Neuronal stem cell (in vitro differentiated cells): ENCODE results near the gene ZDHHC24.

Experiments used
- DNase-seq: peaks from one replicate; pipeline ENCODE4 v3.0.0-alpha.2; 2013; ENCODE audit warnings: low spot score
- H2AFZ ChIP-seq: one replicate; pipeline ENCODE4 v1.6.1; 2013; ENCODE audit warnings: mild to moderate bottlenecking, low read length, inconsistent platforms
- H2AK5ac ChIP-seq: 2 replicates; pipeline ENCODE4 v1.6.1; 2013; ENCODE audit warnings: low read depth, mild to moderate bottlenecking, inconsistent platforms, low read length, moderate library complexity, mixed read lengths
- H2BK120ac ChIP-seq: 2 replicates; pipeline ENCODE4 v1.6.1; 2013; ENCODE audit warnings: low read depth, mild to moderate bottlenecking, inconsistent platforms, low read length, moderate library complexity, mixed read lengths
- H2BK12ac ChIP-seq: one replicate; pipeline ENCODE4 v1.6.1; 2013; ENCODE audit warnings: low read length, inconsistent platforms
- H2BK15ac ChIP-seq: 2 replicates; pipeline ENCODE4 v1.6.1; 2013; ENCODE audit warnings: mild to moderate bottlenecking, low read length, inconsistent platforms, mixed read lengths
- H2BK5ac ChIP-seq: one replicate; pipeline ENCODE4 v1.6.1; 2013; ENCODE audit warnings: inconsistent platforms, mild to moderate bottlenecking, low read length, moderate library complexity
- H3K14ac ChIP-seq: one replicate; pipeline ENCODE4 v1.6.1; 2013; ENCODE audit warnings: low read length, inconsistent platforms
- H3K18ac ChIP-seq: 2 replicates; pipeline ENCODE4 v1.6.1; 2013; ENCODE audit warnings: low read length, inconsistent platforms
- H3K23ac ChIP-seq: 2 replicates; pipeline ENCODE4 v1.6.1; 2013; ENCODE audit warnings: low read depth, mild to moderate bottlenecking, mixed read lengths, low read length, inconsistent platforms; ENCODE audit not compliant: poor library complexity
- H3K27ac ChIP-seq: replicated peaks from 3 replicates; pipeline ENCODE4 v1.5.1; 2013; ENCODE audit warnings: low read length, inconsistent platforms
- H3K27me3 ChIP-seq, 3 experiments: 2 replicates each; pipeline ENCODE4 v1.6.1; 2013; ENCODE audit warnings: low read length in 3 of 3, mild to moderate bottlenecking in 2 of 3, inconsistent platforms in 1 of 3, low read depth in 1 of 3, mixed read lengths in 1 of 3, moderate library complexity in 1 of 3; ENCODE audit not compliant: control insufficient read depth in 3 of 3, insufficient read depth in 3 of 3
- H3K36me3 ChIP-seq, 2 donors: replicated peaks in 1 of 2; 2 replicates each; pipeline ENCODE4 v1.6.1; 2013; ENCODE audit warnings: low read length in 2 of 2; ENCODE audit not compliant: control insufficient read depth in 2 of 2, insufficient read depth in 2 of 2
- H3K4ac ChIP-seq: 2 replicates; pipeline ENCODE4 v1.6.1; 2013; ENCODE audit warnings: inconsistent platforms, mild to moderate bottlenecking, low read length, moderate library complexity
- H3K4me1 ChIP-seq, 2 donors: 1 replicate in 1 of 2; 2 replicates in 1 of 2; pipeline ENCODE4 v1.6.1; 2013; ENCODE audit warnings: low read length in 2 of 2, low read depth in 1 of 2; ENCODE audit not compliant: control insufficient read depth in 2 of 2, insufficient read depth in 1 of 2
- H3K4me2 ChIP-seq: one replicate; pipeline ENCODE4 v1.6.1; 2013; ENCODE audit warnings: mild to moderate bottlenecking, low read length, inconsistent platforms; ENCODE audit not compliant: insufficient read depth, poor library complexity, severe bottlenecking
- H3K4me3 ChIP-seq, 2 donors: 2 replicates each; pipeline ENCODE4 v1.5.1; 2013; ENCODE audit warnings: low read length in 2 of 2, mild to moderate bottlenecking in 2 of 2, inconsistent platforms in 1 of 2, moderate library complexity in 1 of 2
- H3K79me1 ChIP-seq: one replicate; pipeline ENCODE4 v1.6.1; 2013; ENCODE audit warnings: low read depth, mild to moderate bottlenecking, inconsistent platforms, low read length, moderate library complexity
- H3K9ac ChIP-seq: one replicate; pipeline ENCODE4 v1.6.1; 2013; ENCODE audit warnings: mild to moderate bottlenecking, low read depth, low read length, inconsistent platforms; ENCODE audit not compliant: poor library complexity
- H3K9me3 ChIP-seq, 2 donors: replicated peaks in 1 of 2; 2 replicates each; pipeline versions ENCODE3 to v1.6.1; 2013; ENCODE audit warnings: low read length in 2 of 2, mild to moderate bottlenecking in 2 of 2, inconsistent platforms in 1 of 2, low read depth in 1 of 2, mixed read lengths in 1 of 2, moderate library complexity in 1 of 2; ENCODE audit not compliant: control insufficient read depth in 2 of 2, insufficient read depth in 1 of 2
- H4K8ac ChIP-seq: one replicate; pipeline ENCODE4 v1.6.1; 2013; ENCODE audit warnings: low read depth, mild to moderate bottlenecking, inconsistent platforms, low read length, moderate library complexity
- H4K91ac ChIP-seq: one replicate; pipeline ENCODE4 v1.6.1; 2013; ENCODE audit warnings: low read length, low read depth, mild to moderate bottlenecking, inconsistent platforms; ENCODE audit not compliant: poor library complexity
- WGBS, 2 donors: extraction: QIAGEN DNeasy Blood & Tissue Kit; methylation state at CpG; one replicate each; pipeline ENCODE4 v1.1.7; 2013; ENCODE audit warnings: missing lambda C conversion rate in 2 of 2, mixed read lengths in 1 of 2; ENCODE audit not compliant: insufficient read length in 2 of 2, insufficient replicate concordance in 1 of 2; ENCODE audit errors: extremely low coverage in 2 of 2; 5-methylcytosine and 5-hydroxymethylcytosine counted together

The ZDHHC24 gene

GRCh38 chr11:66559142-66559865 is 13.5 kb upstream of the ZDHHC24 start:
- Histone ChIP-seq H2BK5ac (no peak overlapping the region), H2AK5ac (no peak overlapping the region), H3K4me3 (no peak overlapping the region), H3K9ac (peak overlapping the region; percentile 24), H3K14ac (no peak overlapping the region), H3K9me3 (no peaks in the 10 kb centered on the region), H2BK12ac (no peak overlapping the region), H3K27ac (no peak overlapping the region), H3K4me1 (no peaks in the 10 kb centered on the region), H3K27me3 (peaks cover 0 to 17% (median 0%) of the 10 kb centered on the region in 3 experiments), H3K23ac (peak overlapping the region; percentile 97), H2BK15ac (no peak overlapping the region), H3K79me1 (no peaks in the 10 kb centered on the region), H3K36me3 (peaks cover 0 to 4% of the 10 kb centered on the region in 2 donors), H2AFZ (no peak overlapping the region), H3K18ac (no peak overlapping the region), H3K4ac (no peak overlapping the region), H2BK120ac (no peak overlapping the region), H4K8ac (no peak overlapping the region), H4K91ac (no peak overlapping the region), H3K4me2 (no peak overlapping the region)
- DNase-seq = no peak
- WGBS, 2 donors = no CpG with 5 or more reads among the region's 50 CpGs

GRCh38 chr11:66557733-66558326 is 12.0 kb upstream of the ZDHHC24 start:
- no peak overlapping the region for H3K4me3 ChIP-seq
- H3K9me3 ChIP-seq = no peaks in the 10 kb centered on the region
- no peaks in the 10 kb centered on the region for H3K79me1 ChIP-seq
- H2BK5ac ChIP-seq = peak overlapping the region; percentile 69
- WGBS, 2 donors = no CpG with 5 or more reads among the region's 24 CpGs
- no peak overlapping the region for H2BK15ac ChIP-seq
- peak overlapping the region; percentile 16 for H2BK12ac ChIP-seq
- H3K9ac ChIP-seq = peak overlapping the region; percentile 70
- peaks cover 0 to 14% (median 0%) of the 10 kb centered on the region in 3 experiments for H3K27me3 ChIP-seq
- H3K4ac ChIP-seq = no peak overlapping the region
- peak overlapping the region; percentile 50 for H2AK5ac ChIP-seq
- H3K36me3 ChIP-seq = peaks cover 0 to 4% of the 10 kb centered on the region in 2 donors
- H3K4me2 ChIP-seq = no peak overlapping the region
- no peak overlapping the region for H3K14ac ChIP-seq
- no peak for DNase-seq
- no peak overlapping the region for H4K8ac ChIP-seq
- H3K18ac ChIP-seq = peak overlapping the region; percentile 51
- H3K23ac ChIP-seq = peak overlapping the region; percentile 75
- no peak overlapping the region for H2AFZ ChIP-seq
- no peak overlapping the region for H3K27ac ChIP-seq
- no peak overlapping the region for H2BK120ac ChIP-seq
- no peaks in the 10 kb centered on the region for H3K4me1 ChIP-seq
- no peak overlapping the region for H4K91ac ChIP-seq

GRCh38 chr11:66556086-66556485 is 10.2 kb upstream of the ZDHHC24 start:
- Histone ChIP-seq H3K27me3 (peaks cover 0 to 14% (median 0%) of the 10 kb centered on the region in 3 experiments), H3K23ac (peak overlapping the region; percentile 89), H2AFZ (no peak overlapping the region), H3K79me1 (no peaks in the 10 kb centered on the region), H3K18ac (peak overlapping the region; percentile 64), H3K27ac (no peak overlapping the region), H3K9ac (no peak overlapping the region), H2BK15ac (no peak overlapping the region), H3K36me3 (peaks cover 0 to 1% of the 10 kb centered on the region in 2 donors), H2BK5ac (peak overlapping the region; percentile 66), H2BK12ac (no peak overlapping the region), H2BK120ac (no peak overlapping the region), H3K14ac (peak overlapping the region; percentile 71), H4K91ac (no peak overlapping the region), H3K4me3 (no peak overlapping the region), H4K8ac (no peak overlapping the region), H2AK5ac (no peak overlapping the region), H3K9me3 (no peaks in the 10 kb centered on the region), H3K4me2 (no peak overlapping the region), H3K4me1 (peaks cover 0 to 4% of the 10 kb centered on the region in 2 donors), H3K4ac (no peak overlapping the region)
- WGBS, 2 donors = no CpG with 5 or more reads among the region's 7 CpGs
- no peak for DNase-seq

- Histone ChIP-seq H2BK15ac (peak overlapping the region; percentile 75), H3K27ac (no peak overlapping the region), H3K9ac (no peak overlapping the region), H3K79me1 (no peaks in the 10 kb centered on the region), H2BK120ac (no peak overlapping the region), H3K36me3 (peaks cover 0 to under 1% of the 10 kb centered on the region in 2 donors), H3K27me3 (peaks cover 0 to 14% (median 0%) of the 10 kb centered on the region in 3 experiments), H2BK5ac (peak overlapping the region; percentile 66), H3K14ac (peak overlapping the region; percentile 71), H3K4me1 (peaks cover 0 to 4% of the 10 kb centered on the region in 2 donors), H3K18ac (peak overlapping the region; percentile 64), H2AFZ (no peak overlapping the region), H2BK12ac (no peak overlapping the region), H3K9me3 (no peaks in the 10 kb centered on the region), H3K4me2 (no peak overlapping the region), H4K91ac (no peak overlapping the region), H4K8ac (no peak overlapping the region), H2AK5ac (no peak overlapping the region), H3K4ac (no peak overlapping the region), H3K4me3 (peak overlapping the region in 1 of 2 donors; percentile 6), H3K23ac (no peak overlapping the region)
- no CpG with 5 or more reads among the region's 3 CpGs for WGBS, 2 donors
- DNase-seq = no peak
Measured at GRCh38 chr11:66555416-66555815, 9.6 kb upstream of the ZDHHC24 start.
